AML-193 (cell line): Measurements from ENCODE around the gene PTPN11.
A peak's percentile ranks its signal among the peaks of the same experiment; 100 is the strongest.
"Not testable (repeated sequence)": the region's sequence is repeated elsewhere in the genome, so short reads cannot be mapped to it uniquely, and the experiment has no call there.

Source experiments
- DNase-seq, 2 experiments: peaks; one replicate each; lab custom pipeline; 2025; lab: John Stamatoyannopoulos, UW

PTPN11 gene

DNA sequence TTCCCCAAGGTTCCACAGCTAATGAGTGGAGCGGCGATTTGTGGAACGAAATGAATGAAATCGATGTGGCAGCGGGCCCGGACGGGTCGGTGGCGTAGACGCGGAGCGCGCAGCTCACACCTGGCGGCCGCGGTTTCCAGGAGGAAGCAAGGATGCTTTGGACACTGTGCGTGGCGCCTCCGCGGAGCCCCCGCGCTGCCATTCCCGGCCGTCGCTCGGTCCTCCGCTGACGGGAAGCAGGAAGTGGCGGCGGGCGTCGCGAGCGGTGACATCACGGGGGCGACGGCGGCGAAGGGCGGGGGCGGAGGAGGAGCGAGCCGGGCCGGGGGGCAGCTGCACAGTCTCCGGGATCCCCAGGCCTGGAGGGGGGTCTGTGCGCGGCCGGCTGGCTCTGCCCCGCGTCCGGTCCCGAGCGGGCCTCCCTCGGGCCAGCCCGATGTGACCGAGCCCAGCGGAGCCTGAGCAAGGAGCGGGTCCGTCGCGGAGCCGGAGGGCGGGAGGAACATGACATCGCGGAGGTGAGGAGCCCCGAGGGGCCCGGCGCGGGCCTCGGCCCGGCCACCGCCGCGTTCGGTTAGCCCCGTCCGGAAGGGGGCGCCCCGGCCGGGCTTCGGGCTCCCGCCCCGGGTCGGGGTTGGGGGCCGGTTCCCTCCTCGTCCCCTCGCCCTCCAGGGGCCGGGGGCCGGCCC lies at the start of gene PTPN11:
PTPN11 (plus strand) TSS at position 340 of the 689 bp plus-strand sequence; CDS start at position 505, 165 bp downstream.
- DNase-seq = peak; percentile 51 to 52

DNA sequence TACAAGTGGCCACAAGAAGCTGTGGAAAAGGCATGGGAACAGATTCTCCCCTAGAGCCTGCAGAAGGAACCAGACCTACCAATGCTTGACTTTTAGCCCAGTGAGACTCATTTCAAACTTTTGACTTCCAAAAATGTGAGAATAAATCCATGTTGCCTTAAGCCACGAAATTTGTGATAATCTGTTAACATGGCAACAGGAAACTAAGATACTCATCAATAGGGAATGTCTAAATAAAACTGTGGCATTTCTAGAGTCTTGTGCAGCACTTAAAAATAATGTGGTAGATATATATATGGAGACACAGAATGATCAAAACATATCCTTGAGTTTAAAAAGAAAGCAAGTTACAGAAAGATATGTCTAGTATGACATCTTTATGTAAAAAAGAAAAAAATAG lies 48.5 kb upstream of the PTPN11 start:
- no peak for DNase-seq

DNA sequence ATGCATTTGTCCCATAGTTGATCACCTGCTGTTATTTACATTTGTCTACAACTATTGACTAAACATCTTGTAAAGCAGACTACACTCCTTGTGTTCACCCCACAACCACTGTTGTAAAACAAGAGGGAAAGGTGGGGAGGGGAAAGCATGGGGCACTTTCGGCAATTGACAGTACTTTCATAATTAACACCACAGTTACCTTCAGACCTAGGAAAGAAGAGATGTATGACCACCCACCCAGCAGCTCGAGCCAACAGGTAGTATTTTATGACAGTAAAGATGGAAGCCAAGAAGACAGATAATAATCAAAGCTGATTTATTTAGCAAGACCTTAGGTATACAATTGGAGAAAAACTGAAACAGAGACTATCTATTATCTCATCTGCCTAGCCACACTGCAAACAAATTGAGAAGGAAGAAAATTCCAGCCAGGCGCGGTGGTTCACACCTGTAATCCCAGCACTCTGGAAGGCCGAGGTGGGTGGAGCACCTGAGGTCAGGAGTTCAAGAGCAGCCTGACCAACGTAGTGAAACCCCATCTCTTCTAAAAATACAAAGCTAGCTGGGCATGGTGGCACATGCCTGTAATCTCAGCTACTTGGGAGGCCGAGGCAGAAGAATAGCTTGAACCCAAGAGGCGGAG lies 47.8 kb upstream of the PTPN11 start:
- DNase-seq = no peak

DNA sequence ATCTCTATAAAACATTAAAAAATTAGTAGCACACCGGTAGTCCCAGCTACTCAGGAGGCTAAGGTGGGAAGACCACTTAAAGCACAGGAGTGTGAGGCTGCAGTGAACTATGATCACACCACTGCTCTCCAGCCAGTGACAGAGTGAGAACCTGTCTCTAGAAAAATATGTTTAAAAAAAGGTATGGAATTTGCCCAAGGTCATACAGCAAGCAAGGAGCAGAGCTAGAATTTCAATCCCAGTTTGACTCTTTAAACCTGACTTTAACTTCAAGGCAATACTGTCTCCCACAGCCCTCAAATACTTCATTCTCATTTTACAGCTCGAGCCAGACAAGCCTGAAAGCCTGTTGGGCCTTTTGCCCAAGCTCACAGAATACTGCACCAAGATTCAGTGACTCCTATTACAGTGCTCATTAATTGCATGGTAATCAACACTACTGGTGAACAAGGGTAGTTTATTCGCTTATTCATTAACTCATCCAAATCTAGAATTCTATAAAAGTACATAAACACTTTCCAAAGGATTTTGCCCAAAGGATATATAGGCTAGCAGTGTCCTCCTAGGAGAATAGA lies 44.5 kb upstream of the PTPN11 start:
- no peak for DNase-seq

DNA sequence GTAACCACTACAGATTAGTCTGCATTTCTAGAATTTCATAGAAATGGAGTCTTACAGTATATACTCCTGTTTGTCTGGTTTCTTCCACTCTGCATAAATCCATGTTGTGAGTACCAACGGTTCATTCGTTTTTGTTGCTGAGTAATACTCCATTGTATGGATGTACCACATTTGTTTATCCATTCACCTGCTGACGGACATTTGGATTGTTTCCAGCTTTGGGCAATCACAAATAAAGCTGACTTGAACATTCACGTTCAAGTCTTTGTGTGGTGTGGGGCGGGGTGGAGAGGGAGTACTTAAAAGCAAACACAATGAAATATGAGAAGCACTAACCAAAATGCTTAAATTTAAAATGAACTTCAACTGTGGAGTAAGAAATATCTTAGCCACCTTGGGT lies 43.6 kb upstream of the PTPN11 start:
- DNase-seq = no peak

DNA sequence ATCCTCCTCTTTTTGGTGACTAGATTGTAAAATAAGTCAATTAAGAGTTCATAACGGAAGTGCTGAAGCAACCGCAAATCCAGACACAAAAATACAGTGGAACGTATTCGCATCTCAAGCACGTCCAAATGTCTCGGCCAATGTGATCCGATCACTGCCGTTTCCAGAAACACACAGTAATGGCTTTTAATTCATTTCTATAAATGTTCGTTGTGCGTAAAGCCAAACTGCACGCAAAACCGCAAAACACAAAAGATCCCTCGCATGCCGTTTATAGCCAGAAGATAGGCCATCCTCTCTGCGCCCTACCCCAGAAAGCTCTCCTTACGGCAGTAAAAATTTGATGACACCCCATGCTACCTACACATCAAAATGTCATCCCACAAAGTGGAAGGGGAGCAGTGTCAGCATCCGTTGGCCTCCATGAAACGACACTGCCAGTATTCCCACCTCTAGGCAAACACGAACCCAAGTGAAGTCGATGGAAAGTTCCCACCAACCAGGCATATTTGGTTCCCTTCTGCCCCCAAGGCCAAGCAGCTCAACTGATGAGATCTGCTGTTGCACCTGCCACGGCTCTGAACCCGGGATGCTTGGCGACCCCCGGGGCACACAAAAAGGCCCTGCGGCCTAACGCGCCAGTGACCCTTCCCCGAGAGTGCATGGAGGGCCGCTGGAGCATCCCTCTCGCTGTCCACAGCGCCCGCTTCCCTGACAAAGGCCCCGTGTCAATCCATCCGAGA lies 37.9 kb upstream of the PTPN11 start:
- DNase-seq = no peak

DNA sequence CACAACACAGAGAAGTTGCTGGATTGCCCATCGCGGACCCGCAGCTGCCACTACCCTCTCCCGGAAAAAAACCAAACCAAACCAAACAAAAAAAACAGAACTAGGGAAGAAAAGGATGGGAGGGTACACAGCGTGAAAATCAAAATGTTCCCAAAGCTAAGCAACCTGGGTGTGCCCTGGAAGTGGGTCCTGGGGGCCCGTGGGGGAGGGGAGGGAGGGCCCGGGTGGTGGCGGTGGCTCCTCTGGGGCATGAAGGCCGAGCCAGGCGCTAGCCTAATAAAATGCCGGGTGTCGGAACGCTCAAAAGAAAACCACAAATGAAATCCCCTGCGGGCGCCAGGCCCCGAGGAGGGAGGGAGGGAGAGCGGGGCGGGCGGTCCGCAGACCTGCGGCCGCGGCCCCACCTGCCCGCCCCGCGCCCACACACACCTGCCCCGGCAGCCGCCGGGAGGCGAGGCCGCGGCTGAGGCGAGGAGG lies 37.3 kb upstream of the PTPN11 start:
- no peak for DNase-seq

DNA sequence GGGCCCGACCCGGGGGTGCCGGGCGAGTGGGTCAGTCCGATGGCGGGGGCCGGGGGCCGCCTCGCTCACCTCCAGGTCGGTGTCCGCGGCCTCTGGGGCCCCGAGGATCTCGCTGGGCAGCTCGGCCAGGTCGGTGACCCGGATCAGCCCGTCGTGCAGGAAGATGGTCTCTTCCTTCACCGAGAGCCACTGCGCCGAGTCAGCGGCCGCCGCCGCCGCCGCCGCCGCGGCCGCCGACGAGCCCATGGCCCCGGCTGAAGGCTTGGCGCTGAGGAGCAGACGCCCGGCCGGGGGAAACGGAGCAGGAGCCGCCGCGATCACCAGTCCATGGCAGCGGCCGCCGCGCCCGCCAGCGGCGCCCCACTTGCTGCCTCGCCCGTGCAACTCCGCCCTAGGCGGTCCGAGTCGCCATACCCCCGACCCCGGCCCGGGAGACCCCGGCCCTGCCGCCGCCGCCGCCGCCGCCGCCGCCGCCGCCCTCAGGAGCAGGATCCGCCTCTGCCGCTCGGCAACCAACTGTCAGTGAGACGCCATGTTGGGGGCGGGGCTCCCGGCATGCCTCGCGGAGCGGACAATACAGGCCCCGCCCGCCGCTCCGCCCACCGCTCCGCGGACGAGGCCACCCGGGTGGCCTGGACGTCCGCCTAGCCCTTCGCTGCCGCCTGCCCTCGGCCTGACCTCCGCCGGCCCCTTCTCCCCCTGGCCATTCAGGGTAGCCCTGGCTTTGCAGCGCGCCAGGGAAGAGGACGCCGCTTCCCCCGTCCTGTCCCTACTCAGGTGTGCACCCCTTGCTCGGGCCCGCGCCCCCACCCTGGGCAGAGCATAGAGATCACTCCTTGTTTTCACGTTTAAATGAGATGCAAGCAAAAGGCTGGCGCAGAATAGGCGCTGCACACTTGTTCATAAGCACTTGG lies 36.6 kb upstream of the PTPN11 start, which contains the start of gene HECTD4:
HECTD4 (minus strand) TSS at position 549 of the 914 bp plus-strand sequence; CDS start at position 246, 303 bp downstream.
- peak; percentile 83 to 86 for DNase-seq

DNA sequence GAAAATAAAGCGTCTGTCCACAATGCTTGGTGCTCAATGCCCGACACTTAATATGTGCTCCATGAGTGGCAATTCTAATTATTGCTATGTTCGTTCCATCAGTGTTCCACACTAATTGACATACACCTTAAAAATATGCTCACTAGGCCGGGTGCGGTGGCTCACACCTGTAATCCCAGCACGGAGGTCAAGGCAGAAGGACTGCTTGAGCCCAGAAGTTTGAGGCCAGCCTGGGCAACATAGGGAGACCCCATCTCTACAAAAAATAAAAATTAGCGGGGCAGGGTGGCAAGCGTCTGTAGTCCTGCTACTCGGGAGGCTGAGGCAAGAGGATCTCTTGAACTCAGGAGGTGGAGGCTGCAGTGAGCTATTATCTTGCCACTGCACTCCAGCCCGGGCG lies 35.9 kb upstream of the PTPN11 start:
- no peak for DNase-seq

DNA sequence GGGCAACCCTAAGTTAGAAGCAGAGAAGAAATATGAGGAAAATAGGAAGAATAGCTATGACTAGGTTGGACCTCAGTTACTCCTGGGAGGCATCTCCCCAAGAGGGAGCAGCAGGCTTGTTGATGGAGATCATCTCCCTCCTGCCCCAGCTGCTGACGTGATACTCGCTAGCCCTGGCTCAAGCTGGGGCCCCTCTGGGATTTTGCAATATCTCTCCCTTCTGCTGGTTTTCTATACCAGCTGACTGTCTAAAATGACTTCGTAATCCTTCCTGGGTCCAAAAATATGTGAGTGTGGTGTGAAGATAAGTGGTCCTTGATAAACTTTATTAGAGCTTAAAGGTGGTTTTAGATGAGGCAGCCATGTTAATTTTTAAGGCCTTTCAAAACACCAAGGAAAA lies 32.0 kb upstream of the PTPN11 start:
- DNase-seq = peak; percentile 52 to 79

DNA sequence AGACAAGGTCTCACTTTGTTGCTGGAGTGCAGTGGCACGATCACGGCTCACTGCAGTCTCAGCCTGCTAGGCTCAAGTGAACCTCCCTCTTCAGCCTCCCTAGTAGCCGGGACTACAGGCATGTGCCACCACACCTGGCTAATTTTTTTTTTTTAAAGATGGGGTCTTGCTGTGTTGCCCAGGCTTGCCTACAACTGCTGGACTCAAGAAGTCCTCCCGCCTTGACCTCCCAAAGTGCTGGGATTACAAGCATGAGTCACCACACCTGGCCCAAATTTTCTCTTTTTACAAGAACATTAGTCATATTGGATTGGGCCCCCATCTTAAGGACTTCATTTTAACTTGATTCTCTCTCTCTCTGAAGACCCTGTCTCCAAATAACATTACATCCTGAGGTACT lies 29.5 kb upstream of the PTPN11 start:
- no peak for DNase-seq

DNA sequence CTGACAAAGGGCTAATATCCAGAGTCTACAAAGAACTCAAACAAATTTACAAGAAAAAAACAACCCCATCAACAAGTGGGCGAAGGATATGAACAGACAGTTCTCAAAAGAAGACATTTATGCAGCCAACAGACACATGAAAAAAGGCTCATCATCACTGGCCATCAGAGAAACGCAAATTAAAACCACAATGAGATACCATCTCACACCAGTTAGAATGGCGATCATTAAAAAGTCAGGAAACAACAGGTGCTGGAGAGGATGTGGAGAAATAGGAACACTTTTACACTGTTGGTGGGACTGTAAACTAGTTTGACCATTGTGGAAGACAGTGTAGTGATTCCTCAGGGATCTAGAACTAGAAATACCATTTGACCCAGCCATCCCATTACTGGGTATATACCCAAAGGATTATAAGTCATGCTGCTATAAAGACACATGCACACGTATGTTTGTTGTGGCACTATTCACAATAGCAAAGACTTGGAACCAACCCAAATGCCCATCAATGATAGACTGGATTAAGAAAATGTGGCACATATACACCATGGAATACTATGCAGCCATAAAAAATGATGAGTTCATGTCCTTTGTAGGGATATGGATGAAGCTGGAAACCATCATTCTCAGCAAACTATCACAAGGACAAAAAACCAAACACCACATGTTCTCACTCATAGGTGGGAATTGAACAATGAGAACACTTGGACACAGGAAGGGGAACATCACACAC lies 28.7 kb upstream of the PTPN11 start:
- DNase-seq = not testable (repeated sequence)

DNA sequence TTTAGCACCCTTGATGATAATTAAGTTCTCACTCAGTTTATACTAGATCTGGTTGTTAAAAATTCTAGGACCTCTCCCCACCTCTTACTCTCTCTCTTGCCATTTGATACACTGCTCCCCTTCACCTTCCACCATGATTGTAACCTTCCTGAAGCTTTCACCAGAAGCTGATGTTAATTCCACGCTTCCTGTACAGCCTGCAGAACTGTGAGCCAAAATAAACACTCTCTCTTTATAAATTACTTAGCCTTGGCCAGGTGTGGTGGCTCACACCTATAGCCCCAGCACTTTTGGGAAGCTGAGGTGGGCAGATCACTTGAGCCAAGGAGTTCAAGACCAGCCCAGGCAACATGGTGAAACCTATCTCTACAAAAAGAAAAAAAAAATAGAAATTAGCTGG lies 25.4 kb upstream of the PTPN11 start:
- DNase-seq = no peak

DNA sequence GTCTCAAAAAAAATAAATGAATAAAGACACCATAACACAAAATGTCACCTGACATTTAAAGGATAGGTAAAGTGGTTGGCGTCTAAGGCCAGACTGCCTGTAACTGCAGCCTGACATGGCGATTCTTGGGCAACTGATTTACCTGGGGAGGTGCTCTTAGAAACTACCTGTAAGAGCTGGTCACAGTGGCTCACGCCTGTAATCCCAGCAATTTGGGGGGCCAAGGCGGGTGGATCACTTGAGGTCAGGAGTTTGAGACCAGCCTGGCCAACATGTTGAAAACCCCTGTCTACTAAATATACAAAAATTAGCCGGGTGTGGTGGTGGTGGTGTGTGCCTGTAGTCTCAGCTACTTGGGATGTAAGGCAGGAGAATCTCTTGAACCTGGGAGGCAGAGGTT lies 17.7 kb upstream of the PTPN11 start:
- no peak for DNase-seq

DNA sequence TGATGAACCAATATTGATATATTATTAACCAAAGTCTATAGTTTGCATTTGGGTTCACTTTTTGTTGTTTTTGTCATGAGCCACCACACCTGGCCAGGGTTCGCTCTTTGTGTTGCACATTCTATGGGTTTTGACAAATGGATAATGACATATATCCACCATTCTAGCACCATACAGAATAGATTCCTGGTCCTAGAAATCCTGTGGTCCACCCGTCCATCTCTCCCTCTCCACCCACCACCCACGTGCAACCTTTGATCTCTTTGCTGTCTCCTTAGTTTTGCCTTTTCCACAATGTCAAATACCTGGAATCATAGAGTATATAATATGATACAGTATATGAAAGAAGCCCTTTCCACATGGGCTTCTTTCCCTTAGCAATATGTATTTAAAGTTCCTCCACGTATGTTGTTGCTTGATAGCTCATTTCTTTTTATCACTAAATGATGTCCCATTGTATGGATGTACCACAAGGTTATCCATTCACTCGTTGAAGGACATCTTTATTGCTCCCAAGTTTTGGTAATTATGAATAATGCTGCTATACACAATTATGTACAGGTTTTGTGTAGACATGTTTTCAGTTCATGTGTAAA lies 16.7 kb upstream of the PTPN11 start:
- no peak for DNase-seq

DNA sequence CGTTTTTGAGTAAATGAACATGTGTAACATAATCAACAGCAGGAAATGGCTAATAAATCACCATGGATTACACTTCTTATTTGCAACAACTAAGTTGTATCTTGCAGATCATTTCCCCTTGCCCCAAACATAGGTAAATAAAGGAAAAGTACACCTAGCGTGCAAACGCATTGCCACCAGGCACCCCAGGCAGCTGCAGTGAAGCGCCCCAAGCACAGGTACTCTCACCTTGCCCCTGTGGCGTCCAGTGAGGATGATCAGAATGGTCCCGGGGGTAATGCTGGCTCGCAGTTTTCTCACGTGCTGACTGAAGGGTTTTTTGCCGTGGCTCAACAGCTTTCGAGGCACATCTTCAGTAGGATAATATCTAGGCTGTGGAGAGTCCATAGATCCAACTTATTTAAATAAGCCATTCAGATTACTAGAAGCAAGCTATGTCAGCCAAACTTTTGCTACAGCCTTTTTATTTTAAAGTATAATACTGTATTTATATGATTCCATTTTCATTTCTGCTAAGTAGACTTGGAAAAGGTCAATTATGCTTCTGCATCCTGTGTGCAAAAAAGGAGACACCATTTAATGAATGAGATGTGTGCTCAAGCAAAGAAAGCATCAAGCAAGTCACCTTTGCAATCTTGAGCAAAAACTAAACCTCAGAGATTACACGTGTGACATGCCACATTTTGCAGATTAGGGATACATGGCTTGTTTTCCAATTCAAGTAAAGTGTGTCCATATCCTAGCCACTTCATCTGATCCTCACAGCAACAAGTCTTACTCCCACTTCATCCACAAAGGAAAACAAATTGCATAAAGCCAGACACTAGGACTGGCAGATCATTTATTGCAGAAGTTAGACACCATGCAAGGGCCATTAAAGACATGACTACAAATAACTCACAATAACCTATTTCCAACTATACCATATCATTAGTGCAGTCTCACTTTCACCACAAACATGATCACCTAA lies 11.9 kb upstream of the PTPN11 start:
- no peak for DNase-seq

DNA sequence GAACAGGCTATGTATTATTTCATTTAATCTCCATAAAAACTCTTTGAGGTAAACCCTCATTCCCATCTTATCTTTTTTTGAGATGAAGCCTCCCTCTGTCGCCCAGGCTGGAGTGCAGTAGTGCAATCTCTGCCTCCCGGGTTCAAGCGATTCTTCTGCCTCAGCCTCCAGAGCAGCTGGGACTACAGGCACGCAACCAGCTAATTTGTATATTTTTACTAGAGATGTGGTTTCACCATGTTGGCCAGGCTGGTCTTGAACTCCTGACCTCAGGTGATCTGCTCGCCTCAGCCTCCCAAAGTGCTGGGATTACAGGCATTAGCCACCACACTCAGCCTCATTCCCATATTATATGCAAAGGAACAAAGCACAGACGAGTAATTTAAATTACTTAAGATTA lies 11.1 kb upstream of the PTPN11 start:
- not testable (repeated sequence) for DNase-seq

DNA sequence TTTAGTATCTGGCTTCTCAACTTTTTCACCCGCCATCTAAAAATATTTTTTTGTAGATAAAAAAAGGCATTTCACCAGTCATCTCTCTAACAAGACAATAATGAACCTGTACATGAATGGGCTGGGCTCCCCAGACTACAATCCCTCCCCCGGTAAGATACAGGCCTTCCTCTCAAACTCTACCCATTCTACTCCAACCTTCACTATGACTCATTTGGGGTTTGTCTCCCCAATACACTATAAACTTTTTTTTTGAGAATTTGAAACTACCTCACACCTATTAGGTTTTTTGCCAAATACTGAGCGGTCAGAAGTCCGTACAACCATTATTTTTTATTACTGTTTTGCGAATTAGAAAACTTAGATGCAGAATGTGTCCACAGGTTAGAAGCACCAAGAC lies 10.1 kb upstream of the PTPN11 start:
- no peak for DNase-seq
